Choroid plexus epithelial cell (primary cell): ENCODE data around the gene GOSR2.

Experiments
- DNase-seq: peaks from one replicate; pipeline ENCODE4 v3.0.0-alpha.2; 2010; ENCODE audit warnings: low read depth
- H3K4me3 ChIP-seq: 2 replicates; pipeline ENCODE4 v1.5.1; 2011; ENCODE audit warnings: low read depth, mild to moderate bottlenecking, control low read depth, low read length, moderate library complexity
- CTCF ChIP-seq: conservative IDR thresholded peaks from 2 replicates; pipeline ENCODE4 v1.5.1; 2011; ENCODE audit warnings: low read depth, mild to moderate bottlenecking, control low read depth, inconsistent platforms, low read length, moderate library complexity

GOSR2 gene

DNA sequence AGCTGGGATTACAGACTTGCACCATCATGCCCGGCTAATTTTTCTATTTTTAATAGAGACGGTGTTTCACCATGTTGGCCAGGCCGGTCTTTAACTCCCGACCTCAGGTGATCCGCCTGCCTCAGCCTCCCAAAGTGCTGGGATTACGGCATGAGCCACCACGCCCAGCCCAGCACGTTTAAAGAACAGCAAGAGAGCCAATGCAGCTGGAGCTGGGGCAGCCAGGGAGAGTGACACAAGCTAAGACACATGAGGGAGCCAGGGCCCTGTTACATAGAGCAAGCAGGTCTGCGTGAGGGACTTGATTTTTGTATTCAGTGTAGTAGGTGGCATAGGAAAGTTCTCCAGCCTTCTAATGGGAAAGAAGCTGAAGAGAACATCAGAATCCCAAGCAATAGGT is 21.7 kb upstream of the GOSR2 start:
- no peak overlapping the region for H3K4me3 ChIP-seq
- no peak for TF ChIP-seq CTCF
- no peak for DNase-seq

DNA sequence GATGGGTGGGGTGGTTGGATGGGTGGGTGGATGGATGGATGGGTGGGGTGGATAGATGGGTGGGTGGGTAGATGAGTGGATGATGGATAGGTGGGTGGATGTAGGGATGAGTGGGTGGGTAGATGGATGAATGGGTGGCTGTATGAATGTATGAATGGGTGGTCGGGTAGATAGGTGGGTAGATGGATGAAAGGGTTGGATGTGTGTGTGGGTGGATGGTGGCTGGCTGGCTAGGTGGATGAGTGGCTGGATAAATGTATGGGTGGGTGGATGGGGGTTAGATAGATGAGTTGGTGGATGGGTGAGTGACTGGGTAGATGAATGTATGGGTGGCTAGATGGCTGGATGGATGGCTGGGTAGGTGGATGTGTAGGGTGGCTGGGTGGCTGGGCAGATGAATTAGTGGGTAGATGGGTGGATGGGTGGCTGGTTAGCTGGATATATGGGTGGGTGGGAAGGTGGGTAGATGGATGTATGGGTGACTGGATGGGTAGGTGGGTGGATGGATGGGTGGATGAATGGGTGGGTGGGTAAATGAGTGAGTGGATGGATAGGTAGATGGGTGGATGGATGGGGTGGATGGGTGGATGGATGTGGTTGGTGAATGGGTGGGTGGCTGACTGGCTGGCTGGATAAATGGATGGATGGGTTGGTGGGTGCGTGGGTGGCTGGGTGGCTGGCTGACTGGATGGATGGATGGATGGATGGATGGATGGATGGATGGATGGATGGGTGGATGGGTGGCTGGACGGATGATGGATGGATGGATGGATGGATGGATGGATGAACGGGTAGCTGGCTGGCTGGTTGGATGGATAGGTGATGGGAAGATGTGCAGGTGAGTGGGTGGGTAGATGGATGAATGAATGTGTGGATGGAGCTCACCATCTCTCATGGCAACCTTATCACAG is 18.9 kb upstream of the GOSR2 start:
- no peak overlapping the region for H3K4me3 ChIP-seq
- no peak for DNase-seq
- no peak for TF ChIP-seq CTCF

DNA sequence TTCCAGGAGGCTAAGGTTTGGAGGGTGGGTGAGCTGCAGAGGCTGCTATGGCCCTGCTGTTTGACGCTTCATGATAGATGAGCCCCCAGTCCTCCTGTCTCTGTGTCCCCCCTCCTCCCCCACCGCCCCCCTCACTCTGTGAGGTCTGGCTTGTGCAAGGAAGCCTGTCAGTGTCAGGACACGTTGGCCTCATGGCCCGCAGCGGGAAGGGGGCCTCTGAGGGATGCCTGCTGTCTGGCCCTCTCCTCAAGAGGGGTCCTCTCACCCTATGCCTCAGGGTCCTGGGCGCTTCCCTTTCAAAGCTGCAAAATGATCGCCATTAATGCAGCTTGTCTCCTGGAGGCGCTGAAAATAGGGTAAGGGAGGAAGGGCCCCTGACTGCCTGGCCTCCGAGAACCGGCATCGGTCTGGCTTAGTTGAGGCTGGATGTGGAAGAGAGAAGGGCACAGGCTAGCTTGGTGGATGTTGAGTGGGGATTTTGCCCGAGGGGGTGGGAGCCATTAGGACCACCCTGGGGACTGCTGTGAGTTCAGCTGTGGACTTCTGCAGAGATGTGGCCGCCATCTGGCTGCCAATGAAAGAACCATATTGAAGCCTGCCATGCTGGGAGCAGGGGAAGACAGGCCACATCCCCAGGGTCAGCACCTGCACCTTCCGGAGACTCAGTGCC is 14.8 kb upstream of the GOSR2 start:
- no peak overlapping the region for H3K4me3 ChIP-seq
- TF ChIP-seq CTCF, result no peak

GRCh38 chr17:46910179-46910927 is 12.6 kb upstream of the GOSR2 start:
- no peak for DNase-seq
- TF ChIP-seq CTCF, result no peak
- H3K4me3 ChIP-seq, result no peak overlapping the region

More for the DNA sequence above, 14.8 kb upstream of the GOSR2 start:
- no peak for DNase-seq

DNA sequence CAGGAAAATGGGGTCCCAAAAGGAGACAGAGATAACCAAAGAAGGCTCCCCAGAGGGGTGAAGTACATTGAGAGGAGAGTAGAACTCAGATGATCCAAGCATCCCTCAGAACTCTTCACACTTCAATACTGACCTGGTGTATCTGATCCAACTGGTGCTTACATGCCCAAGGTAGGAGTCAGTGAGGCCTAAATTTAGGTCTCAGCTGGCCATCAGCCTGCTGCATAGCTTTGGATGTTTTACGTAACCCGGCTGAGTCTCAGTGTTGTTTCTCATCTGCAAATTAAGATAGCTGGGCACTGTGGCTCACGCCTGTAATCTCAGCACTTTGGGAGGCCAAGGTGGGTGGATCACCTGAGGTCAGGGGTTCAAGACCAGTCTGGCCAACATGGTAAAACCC is 11.6 kb upstream of the GOSR2 start:
- H3K4me3 ChIP-seq, result no peak overlapping the region
- no peak for TF ChIP-seq CTCF
- no peak for DNase-seq

GRCh38 chr17:46915596-46915995 is 7.4 kb upstream of the GOSR2 start:
- TF ChIP-seq CTCF, result no peak
- DNase-seq, result no peak
- H3K4me3 ChIP-seq, result no peak overlapping the region
